Measurements from ENCODE around the gene CNTN5.

The CNTN5 gene

GRCh38 chr11:99937330-99937729 is 916.6 kb downstream of the CNTN5 start:
- Histone ChIP-seq H3K4me3 (ENCODE audit: insufficient read depth in 1 of 2, low read depth in 1 of 2, low read length in 2 of 2) (no peak overlapping the region), H3K27ac (ENCODE audit: low read length, poor library complexity, severe bottlenecking) (no peak overlapping the region), H4K91ac (ENCODE audit: low read length) (no peak overlapping the region), H3K4ac (ENCODE audit: low read depth in 1 of 2, low read length in 2 of 2) (no peak overlapping the region), H3K79me1 (replicated peaks; ENCODE audit: low read length, poor library complexity, severe bottlenecking) (no peaks in the 10 kb centered on the region), H2AFZ (ENCODE audit: low read depth, low read length) (no peak overlapping the region), H2BK12ac (ENCODE audit: low read length in 2 of 2) (no peak overlapping the region), H3K4me1 (ENCODE audit: control insufficient read depth, insufficient read depth, low read depth, low read length) (peaks cover 1% of the 10 kb centered on the region), H2BK15ac (ENCODE audit: low read depth, poor library complexity, severe bottlenecking) (no peak overlapping the region), H3K27me3 (ENCODE audit: control insufficient read depth in 1 of 2, insufficient read depth in 1 of 2, low read length in 2 of 2) (no peaks in the 10 kb centered on the region), H3K36me3 (ENCODE audit: control insufficient read depth in 1 of 2, insufficient read depth in 2 of 2, low read depth in 1 of 2, low read length in 2 of 2) (no peaks in the 10 kb centered on the region), H2BK5ac (ENCODE audit: low read depth, low read length, poor library complexity, severe bottlenecking) (no peak overlapping the region), H3K9ac (ENCODE audit: low read length) (no peak overlapping the region), H2BK120ac (ENCODE audit: low read depth, low read length) (no peak overlapping the region), H4K8ac (ENCODE audit: low read length) (no peak overlapping the region), H3K4me2 (ENCODE audit: low read length, poor library complexity, severe bottlenecking) (no peak overlapping the region), H3K18ac (ENCODE audit: low read depth in 1 of 2, low read length in 2 of 2) (no peak overlapping the region), H2AK5ac (ENCODE audit: low read length, severe bottlenecking) (no peak overlapping the region), H3K9me3 (ENCODE audit: control insufficient read depth, low read length) (no peaks in the 10 kb centered on the region), H3K14ac (ENCODE audit: low read length in 2 of 2) (no peak overlapping the region), H3K23ac (ENCODE audit: low read length in 2 of 2) (no peak overlapping the region)
- 91% methylated on average over 9 of the region's 9 CpGs for WGBS
- no peak for DNase-seq

- no peak overlapping the region for H3K4ac ChIP-seq (ENCODE audit: low read depth in 1 of 2, low read length in 2 of 2)
- WGBS = no CpG with 5 or more reads among the region's 1 CpG
- H2BK120ac ChIP-seq (ENCODE audit: low read depth, low read length) = no peak overlapping the region
- peaks cover 2% of the 10 kb centered on the region for H3K4me1 ChIP-seq (ENCODE audit: control insufficient read depth, insufficient read depth, low read depth, low read length)
- peak overlapping the region; percentile 30 for H3K9ac ChIP-seq (ENCODE audit: low read length)
- H3K18ac ChIP-seq (ENCODE audit: low read depth in 1 of 2, low read length in 2 of 2) = no peak overlapping the region
- no peak overlapping the region for H3K27ac ChIP-seq (ENCODE audit: low read length, poor library complexity, severe bottlenecking)
- H2BK15ac ChIP-seq (ENCODE audit: low read depth, poor library complexity, severe bottlenecking) = no peak overlapping the region
- no peak overlapping the region for H3K4me2 ChIP-seq (ENCODE audit: low read length, poor library complexity, severe bottlenecking)
- no peaks in the 10 kb centered on the region for H3K79me1 ChIP-seq (replicated peaks; ENCODE audit: low read length, poor library complexity, severe bottlenecking)
- no peak overlapping the region for H3K4me3 ChIP-seq (ENCODE audit: insufficient read depth in 1 of 2, low read depth in 1 of 2, low read length in 2 of 2)
- DNase-seq = peak; percentile 17
- no peak overlapping the region for H4K8ac ChIP-seq (ENCODE audit: low read length)
- H3K27me3 ChIP-seq (ENCODE audit: control insufficient read depth in 1 of 2, insufficient read depth in 1 of 2, low read length in 2 of 2) = no peaks in the 10 kb centered on the region
- no peak overlapping the region for H4K91ac ChIP-seq (ENCODE audit: low read length)
- H3K36me3 ChIP-seq (ENCODE audit: control insufficient read depth in 1 of 2, insufficient read depth in 2 of 2, low read depth in 1 of 2, low read length in 2 of 2) = no peaks in the 10 kb centered on the region
- no peak overlapping the region for H2AFZ ChIP-seq (ENCODE audit: low read depth, low read length)
- H3K9me3 ChIP-seq (ENCODE audit: control insufficient read depth, low read length) = no peaks in the 10 kb centered on the region
- no peak overlapping the region for H3K23ac ChIP-seq (ENCODE audit: low read length in 2 of 2)
- H2AK5ac ChIP-seq (ENCODE audit: low read length, severe bottlenecking) = no peak overlapping the region
- H3K14ac ChIP-seq (ENCODE audit: low read length in 2 of 2) = no peak overlapping the region
- H2BK12ac ChIP-seq (ENCODE audit: low read length in 2 of 2) = no peak overlapping the region
- H2BK5ac ChIP-seq (ENCODE audit: low read depth, low read length, poor library complexity, severe bottlenecking) = no peak overlapping the region
These were observed 932.1 kb downstream of the CNTN5 start for GRCh38 chr11:99952816-99953215.

GRCh38 chr11:99960536-99960935 is 939.8 kb downstream of the CNTN5 start:
- Histone ChIP-seq H3K4me3 (ENCODE audit: insufficient read depth in 1 of 2, low read depth in 1 of 2, low read length in 2 of 2) (no peak overlapping the region), H3K27ac (ENCODE audit: low read length, poor library complexity, severe bottlenecking) (no peak overlapping the region), H2AFZ (ENCODE audit: low read depth, low read length) (no peak overlapping the region), H3K27me3 (ENCODE audit: control insufficient read depth in 1 of 2, insufficient read depth in 1 of 2, low read length in 2 of 2) (no peaks in the 10 kb centered on the region), H3K79me1 (replicated peaks; ENCODE audit: low read length, poor library complexity, severe bottlenecking) (no peaks in the 10 kb centered on the region), H2AK5ac (ENCODE audit: low read length, severe bottlenecking) (no peak overlapping the region), H3K14ac (ENCODE audit: low read length in 2 of 2) (no peak overlapping the region), H2BK15ac (ENCODE audit: low read depth, poor library complexity, severe bottlenecking) (no peak overlapping the region), H3K9me3 (ENCODE audit: control insufficient read depth, low read length) (no peaks in the 10 kb centered on the region), H3K4ac (ENCODE audit: low read depth in 1 of 2, low read length in 2 of 2) (no peak overlapping the region), H3K36me3 (ENCODE audit: control insufficient read depth in 1 of 2, insufficient read depth in 2 of 2, low read depth in 1 of 2, low read length in 2 of 2) (no peaks in the 10 kb centered on the region), H2BK12ac (ENCODE audit: low read length in 2 of 2) (no peak overlapping the region), H3K9ac (ENCODE audit: low read length) (no peak overlapping the region), H2BK5ac (ENCODE audit: low read depth, low read length, poor library complexity, severe bottlenecking) (no peak overlapping the region), H2BK120ac (ENCODE audit: low read depth, low read length) (no peak overlapping the region), H3K4me1 (ENCODE audit: control insufficient read depth, insufficient read depth, low read depth, low read length) (no peaks in the 10 kb centered on the region), H3K23ac (ENCODE audit: low read length in 2 of 2) (no peak overlapping the region), H4K91ac (ENCODE audit: low read length) (no peak overlapping the region), H4K8ac (ENCODE audit: low read length) (no peak overlapping the region), H3K18ac (ENCODE audit: low read depth in 1 of 2, low read length in 2 of 2) (no peak overlapping the region), H3K4me2 (ENCODE audit: low read length, poor library complexity, severe bottlenecking) (no peak overlapping the region)
- 62% methylated on average over 3 of the region's 3 CpGs for WGBS
- no peak for DNase-seq

- no peak overlapping the region for H3K9ac ChIP-seq (ENCODE audit: low read length)
- no peak overlapping the region for H2BK15ac ChIP-seq (ENCODE audit: low read depth, poor library complexity, severe bottlenecking)
- WGBS = no CpG with 5 or more reads among the region's 1 CpG
- no peak overlapping the region for H3K14ac ChIP-seq (ENCODE audit: low read length in 2 of 2)
- no peak overlapping the region for H3K4me3 ChIP-seq (ENCODE audit: insufficient read depth in 1 of 2, low read depth in 1 of 2, low read length in 2 of 2)
- H2BK120ac ChIP-seq (ENCODE audit: low read depth, low read length) = no peak overlapping the region
- no peaks in the 10 kb centered on the region for H3K4me1 ChIP-seq (ENCODE audit: control insufficient read depth, insufficient read depth, low read depth, low read length)
- H3K79me1 ChIP-seq (replicated peaks; ENCODE audit: low read length, poor library complexity, severe bottlenecking) = no peaks in the 10 kb centered on the region
- H3K23ac ChIP-seq (ENCODE audit: low read length in 2 of 2) = no peak overlapping the region
- peaks cover 8% of the 10 kb centered on the region for H3K9me3 ChIP-seq (ENCODE audit: control insufficient read depth, low read length)
- H3K27ac ChIP-seq (ENCODE audit: low read length, poor library complexity, severe bottlenecking) = no peak overlapping the region
- H3K27me3 ChIP-seq (ENCODE audit: control insufficient read depth in 1 of 2, insufficient read depth in 1 of 2, low read length in 2 of 2) = no peaks in the 10 kb centered on the region
- no peak overlapping the region for H2AK5ac ChIP-seq (ENCODE audit: low read length, severe bottlenecking)
- no peaks in the 10 kb centered on the region for H3K36me3 ChIP-seq (ENCODE audit: control insufficient read depth in 1 of 2, insufficient read depth in 2 of 2, low read depth in 1 of 2, low read length in 2 of 2)
- no peak overlapping the region for H3K18ac ChIP-seq (ENCODE audit: low read depth in 1 of 2, low read length in 2 of 2)
- no peak overlapping the region for H4K91ac ChIP-seq (ENCODE audit: low read length)
- no peak overlapping the region for H2BK12ac ChIP-seq (ENCODE audit: low read length in 2 of 2)
- H3K4ac ChIP-seq (ENCODE audit: low read depth in 1 of 2, low read length in 2 of 2) = no peak overlapping the region
- H3K4me2 ChIP-seq (ENCODE audit: low read length, poor library complexity, severe bottlenecking) = no peak overlapping the region
- no peak overlapping the region for H2BK5ac ChIP-seq (ENCODE audit: low read depth, low read length, poor library complexity, severe bottlenecking)
- H2AFZ ChIP-seq (ENCODE audit: low read depth, low read length) = no peak overlapping the region
- DNase-seq = peak; percentile 55
- no peak overlapping the region for H4K8ac ChIP-seq (ENCODE audit: low read length)
These were observed 947.6 kb downstream of the CNTN5 start for GRCh38 chr11:99968336-99968735.

Measured in mesenchymal stem cell (in vitro differentiated cells and primary cell).